ENCODE data around the gene FLOT2.

FLOT2 gene

GRCh38 chr17:28887871-28888471 lies 9.6 kb downstream of the FLOT2 start:
- H4K20me1 ChIP-seq (ENCODE audit: insufficient read depth, low read length) = no peaks in the 10 kb centered on the region
- H3K4me3 ChIP-seq (ENCODE audit: low read depth, low read length, poor library complexity, severe bottlenecking) = no peak overlapping the region
- peak overlapping the region; percentile 36 for H3K27ac ChIP-seq (ENCODE audit: low read depth, low read length, poor library complexity, severe bottlenecking)
- H3K27me3 ChIP-seq (ENCODE audit: insufficient read depth, low read length) = no peaks in the 10 kb centered on the region
- no peak overlapping the region for H2AFZ ChIP-seq (ENCODE audit: low read length)
- H3K9ac ChIP-seq (ENCODE audit: low read length) = no peak overlapping the region
- peaks cover 21% of the 10 kb centered on the region for H3K4me1 ChIP-seq (ENCODE audit: insufficient read depth, low read length, severe bottlenecking)
- TF ChIP-seq, protein P1, sequence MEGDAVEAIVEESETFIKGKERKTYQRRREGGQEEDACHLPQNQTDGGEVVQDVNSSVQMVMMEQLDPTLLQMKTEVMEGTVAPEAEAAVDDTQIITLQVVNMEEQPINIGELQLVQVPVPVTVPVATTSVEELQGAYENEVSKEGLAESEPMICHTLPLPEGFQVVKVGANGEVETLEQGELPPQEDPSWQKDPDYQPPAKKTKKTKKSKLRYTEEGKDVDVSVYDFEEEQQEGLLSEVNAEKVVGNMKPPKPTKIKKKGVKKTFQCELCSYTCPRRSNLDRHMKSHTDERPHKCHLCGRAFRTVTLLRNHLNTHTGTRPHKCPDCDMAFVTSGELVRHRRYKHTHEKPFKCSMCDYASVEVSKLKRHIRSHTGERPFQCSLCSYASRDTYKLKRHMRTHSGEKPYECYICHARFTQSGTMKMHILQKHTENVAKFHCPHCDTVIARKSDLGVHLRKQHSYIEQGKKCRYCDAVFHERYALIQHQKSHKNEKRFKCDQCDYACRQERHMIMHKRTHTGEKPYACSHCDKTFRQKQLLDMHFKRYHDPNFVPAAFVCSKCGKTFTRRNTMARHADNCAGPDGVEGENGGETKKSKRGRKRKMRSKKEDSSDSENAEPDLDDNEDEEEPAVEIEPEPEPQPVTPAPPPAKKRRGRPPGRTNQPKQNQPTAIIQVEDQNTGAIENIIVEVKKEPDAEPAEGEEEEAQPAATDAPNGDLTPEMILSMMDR (IDR thresholded peaks at IDR 0.05; ENCODE audit: low read length) = no peak
- no peak for TF ChIP-seq EZH2 (IDR thresholded peaks at IDR 0.05; ENCODE audit: borderline replicate concordance, low read length)
- no peaks in the 10 kb centered on the region for H3K9me3 ChIP-seq (ENCODE audit: low read length)
- no peaks in the 10 kb centered on the region for H3F3A ChIP-seq (ENCODE audit: insufficient read depth, low read length)
- H3K9me2 ChIP-seq (ENCODE audit: low read depth, low read length) = no peaks in the 10 kb centered on the region
- no peaks in the 10 kb centered on the region for H3K79me2 ChIP-seq (ENCODE audit: insufficient read depth, low read length)
- H3K36me3 ChIP-seq (ENCODE audit: insufficient read depth, low read length) = peaks cover 15% of the 10 kb centered on the region; the same call in 1 of the 2 replicates
- H3K4me2 ChIP-seq (ENCODE audit: low read length) = no peak overlapping the region

GRCh38 chr17:28885951-28886350 lies 11.6 kb downstream of the FLOT2 start:
- H4K20me1 ChIP-seq (ENCODE audit: insufficient read depth, low read length) = no peaks in the 10 kb centered on the region
- no peak overlapping the region for H3K27ac ChIP-seq (ENCODE audit: low read depth, low read length, poor library complexity, severe bottlenecking)
- H2AFZ ChIP-seq (ENCODE audit: low read length) = no peak overlapping the region
- no peaks in the 10 kb centered on the region for H3F3A ChIP-seq (ENCODE audit: insufficient read depth, low read length)
- H3K4me2 ChIP-seq (ENCODE audit: low read length) = no peak overlapping the region
- no peak overlapping the region for H3K4me3 ChIP-seq (ENCODE audit: low read depth, low read length, poor library complexity, severe bottlenecking)
- H3K79me2 ChIP-seq (ENCODE audit: insufficient read depth, low read length) = no peaks in the 10 kb centered on the region
- no peaks in the 10 kb centered on the region for H3K9me2 ChIP-seq (ENCODE audit: low read depth, low read length)
- TF ChIP-seq, protein P1 (IDR thresholded peaks at IDR 0.05; ENCODE audit: low read length) = no peak
- no peak for TF ChIP-seq EZH2 (IDR thresholded peaks at IDR 0.05; ENCODE audit: borderline replicate concordance, low read length)
- peaks cover 16% of the 10 kb centered on the region for H3K4me1 ChIP-seq (ENCODE audit: insufficient read depth, low read length, severe bottlenecking)
- no peaks in the 10 kb centered on the region for H3K27me3 ChIP-seq (ENCODE audit: insufficient read depth, low read length)
- no peaks in the 10 kb centered on the region for H3K9me3 ChIP-seq (ENCODE audit: low read length)
- H3K36me3 ChIP-seq (ENCODE audit: insufficient read depth, low read length) = peaks cover 21% of the 10 kb centered on the region; the same call in 1 of the 2 replicates
- H3K9ac ChIP-seq (ENCODE audit: low read length) = no peak overlapping the region

DNA sequence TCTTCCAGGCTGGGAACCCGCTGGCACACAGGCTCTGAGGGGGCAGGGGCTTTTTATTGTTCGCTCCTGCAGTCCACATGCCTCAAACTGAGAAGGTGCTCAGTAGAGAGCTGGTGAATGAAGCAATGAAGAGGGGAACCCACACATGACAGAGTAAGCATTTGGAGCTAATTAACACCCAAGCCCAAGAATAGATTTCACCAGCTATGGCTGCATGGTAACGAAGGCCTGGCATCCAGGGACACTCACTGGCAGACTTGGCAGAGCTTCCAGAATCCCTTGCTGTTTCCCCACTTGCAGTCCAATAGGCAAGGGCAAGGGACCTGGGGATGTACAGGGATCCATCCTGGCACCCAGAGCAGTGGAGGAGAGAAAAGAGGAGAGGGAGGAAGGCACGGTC lies 12.2 kb downstream of the FLOT2 start:
- H3K27ac ChIP-seq (ENCODE audit: low read depth, low read length, poor library complexity, severe bottlenecking) = no peak overlapping the region
- H3K27me3 ChIP-seq (ENCODE audit: insufficient read depth, low read length) = no peaks in the 10 kb centered on the region
- TF ChIP-seq, protein P1 (IDR thresholded peaks at IDR 0.05; ENCODE audit: low read length) = no peak
- H3F3A ChIP-seq (ENCODE audit: insufficient read depth, low read length) = no peaks in the 10 kb centered on the region
- peaks cover 26% of the 10 kb centered on the region; the same call in 1 of the 2 replicates for H3K36me3 ChIP-seq (ENCODE audit: insufficient read depth, low read length)
- H3K4me3 ChIP-seq (ENCODE audit: low read depth, low read length, poor library complexity, severe bottlenecking) = no peak overlapping the region
- no peaks in the 10 kb centered on the region for H4K20me1 ChIP-seq (ENCODE audit: insufficient read depth, low read length)
- H3K9ac ChIP-seq (ENCODE audit: low read length) = no peak overlapping the region
- no peaks in the 10 kb centered on the region for H3K9me2 ChIP-seq (ENCODE audit: low read depth, low read length)
- H3K4me1 ChIP-seq (ENCODE audit: insufficient read depth, low read length, severe bottlenecking) = peaks cover 16% of the 10 kb centered on the region
- no peaks in the 10 kb centered on the region for H3K79me2 ChIP-seq (ENCODE audit: insufficient read depth, low read length)
- H2AFZ ChIP-seq (ENCODE audit: low read length) = no peak overlapping the region
- no peak overlapping the region for H3K4me2 ChIP-seq (ENCODE audit: low read length)
- no peaks in the 10 kb centered on the region for H3K9me3 ChIP-seq (ENCODE audit: low read length)
